Measurements from ENCODE around the gene NEB. TPM values are rescaled to one million over a fixed set of nuclear protein-coding genes. Genes with fewer than 3 reads are reported as not detected.

Gene NEB
- total RNA-seq, 1 donor from 2014 or later = 0.83 TPM

DNA sequence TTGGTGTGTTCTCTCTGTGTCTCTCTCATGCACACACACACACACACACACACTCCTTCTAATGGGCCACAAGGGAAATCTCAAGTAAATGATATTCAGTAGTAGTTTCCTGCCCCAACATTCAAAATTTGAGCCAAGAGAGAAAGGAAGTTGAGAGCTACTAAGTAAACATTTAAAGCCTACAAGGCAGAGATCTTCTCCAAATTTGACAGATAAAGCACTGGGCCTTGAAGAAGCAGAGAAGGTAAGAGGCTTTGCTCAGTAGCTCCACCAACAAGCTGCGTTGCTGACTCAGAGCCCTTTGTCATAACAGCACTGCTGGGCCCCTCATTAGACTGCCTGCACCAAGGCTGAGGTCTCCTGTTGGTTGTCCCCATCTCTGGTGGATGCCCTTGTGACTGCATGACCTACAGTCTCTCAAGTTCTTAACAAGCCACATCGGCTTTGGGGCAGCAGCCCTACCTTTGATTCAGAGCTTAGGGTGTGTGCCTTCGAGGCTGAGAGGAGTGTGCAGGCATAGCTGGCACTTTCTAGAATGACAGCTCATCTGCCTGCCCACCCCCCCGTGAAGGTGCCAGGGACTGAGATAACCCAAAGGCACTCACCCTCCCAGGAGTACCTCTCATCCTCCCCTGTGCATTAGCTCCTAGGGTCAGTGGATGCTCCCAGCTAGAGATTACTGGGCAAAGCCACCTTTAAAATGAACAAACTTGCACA is 32.3 kb upstream of the NEB start:
- H3K27ac ChIP-seq = no peak overlapping the region
- intact Hi-C loops (cut with DNase I) = no loop called here
- DNase-seq = no peak

DNA sequence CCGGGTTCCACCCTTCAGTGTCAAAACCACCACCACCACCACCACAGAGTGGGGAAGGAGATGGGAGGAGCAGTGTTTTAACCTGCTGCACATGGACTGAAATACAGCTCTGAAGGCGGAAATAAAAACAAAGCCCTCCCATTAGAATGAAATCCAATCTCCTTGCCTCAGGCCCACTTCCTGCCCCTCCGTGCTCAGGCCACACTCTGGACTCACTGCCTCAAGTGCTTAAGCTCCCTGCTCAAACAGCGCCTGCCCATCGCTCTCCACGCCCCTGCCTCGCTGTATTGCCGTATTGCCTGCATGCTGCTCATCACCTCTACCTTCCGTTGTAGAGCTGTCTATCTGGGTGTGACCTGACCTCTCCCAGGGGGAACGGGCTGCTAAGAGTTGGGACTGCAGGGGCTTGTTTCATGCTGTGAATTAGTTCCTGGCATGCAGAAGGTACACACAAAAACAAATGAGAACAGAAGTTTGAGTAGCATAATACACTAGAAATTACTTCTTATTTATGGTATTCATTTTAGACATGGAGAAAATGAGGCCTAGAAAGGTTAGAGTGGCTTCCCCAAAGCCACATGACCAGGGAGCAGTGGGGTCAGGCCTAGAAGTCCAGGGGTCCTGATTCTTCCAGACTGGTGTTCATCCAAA is 31.6 kb upstream of the NEB start:
- Histone ChIP-seq H3K36me3 (no peaks in the 10 kb centered on the region), H3K4me1 (peaks cover 11% of the 10 kb centered on the region), H3K9me3 (no peaks in the 10 kb centered on the region), H3K27ac (no peak overlapping the region), H3K4me3 (no peak overlapping the region), H3K27me3 (ENCODE audit: low read depth) (no peaks in the 10 kb centered on the region)
- TF ChIP-seq, protein P1, sequence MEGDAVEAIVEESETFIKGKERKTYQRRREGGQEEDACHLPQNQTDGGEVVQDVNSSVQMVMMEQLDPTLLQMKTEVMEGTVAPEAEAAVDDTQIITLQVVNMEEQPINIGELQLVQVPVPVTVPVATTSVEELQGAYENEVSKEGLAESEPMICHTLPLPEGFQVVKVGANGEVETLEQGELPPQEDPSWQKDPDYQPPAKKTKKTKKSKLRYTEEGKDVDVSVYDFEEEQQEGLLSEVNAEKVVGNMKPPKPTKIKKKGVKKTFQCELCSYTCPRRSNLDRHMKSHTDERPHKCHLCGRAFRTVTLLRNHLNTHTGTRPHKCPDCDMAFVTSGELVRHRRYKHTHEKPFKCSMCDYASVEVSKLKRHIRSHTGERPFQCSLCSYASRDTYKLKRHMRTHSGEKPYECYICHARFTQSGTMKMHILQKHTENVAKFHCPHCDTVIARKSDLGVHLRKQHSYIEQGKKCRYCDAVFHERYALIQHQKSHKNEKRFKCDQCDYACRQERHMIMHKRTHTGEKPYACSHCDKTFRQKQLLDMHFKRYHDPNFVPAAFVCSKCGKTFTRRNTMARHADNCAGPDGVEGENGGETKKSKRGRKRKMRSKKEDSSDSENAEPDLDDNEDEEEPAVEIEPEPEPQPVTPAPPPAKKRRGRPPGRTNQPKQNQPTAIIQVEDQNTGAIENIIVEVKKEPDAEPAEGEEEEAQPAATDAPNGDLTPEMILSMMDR (IDR thresholded peaks at IDR 0.05) = no peak
- intact Hi-C loops (cut with DNase I) = no loop called here
- no peak for ATAC-seq
- no peak for DNase-seq

More for the DNA sequence above, 32.3 kb upstream of the NEB start:
- Histone ChIP-seq H3K4me3 (no peak overlapping the region), H3K36me3 (no peaks in the 10 kb centered on the region), H3K4me1 (peaks cover 11% of the 10 kb centered on the region), H3K27me3 (ENCODE audit: low read depth) (no peaks in the 10 kb centered on the region), H3K9me3 (no peaks in the 10 kb centered on the region)
- ATAC-seq = no peak
- TF ChIP-seq, protein P1 (IDR thresholded peaks at IDR 0.05) = no peak

DNA sequence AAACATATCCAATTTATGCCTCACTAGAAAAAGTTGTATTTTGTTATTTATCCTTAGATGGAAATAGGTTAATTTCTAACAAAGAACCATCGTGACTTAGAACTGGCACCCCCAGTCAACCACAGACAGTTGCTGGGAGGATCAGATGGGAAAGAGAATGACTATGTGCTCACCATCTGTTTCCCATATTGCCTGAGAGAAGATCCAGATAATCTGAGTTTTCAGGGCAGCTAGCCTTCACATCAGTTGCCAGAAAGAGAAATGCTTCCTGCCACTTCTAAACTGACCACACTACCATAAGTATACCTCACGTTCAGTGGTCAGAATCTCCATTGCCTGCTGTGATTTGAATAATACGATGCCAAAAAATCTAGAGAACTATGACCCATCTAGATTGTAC is 28.4 kb upstream of the NEB start:
- H3K9me3 ChIP-seq = no peaks in the 10 kb centered on the region
- TF ChIP-seq, protein P1 (IDR thresholded peaks at IDR 0.05) = no peak
- no peak for DNase-seq
- intact Hi-C loops (cut with DNase I) = no loop called here
- no peak overlapping the region for H3K4me3 ChIP-seq
- H3K27ac ChIP-seq = no peak overlapping the region
- H3K27me3 ChIP-seq (ENCODE audit: low read depth) = no peaks in the 10 kb centered on the region
- H3K36me3 ChIP-seq = no peaks in the 10 kb centered on the region
- peaks cover 11% of the 10 kb centered on the region for H3K4me1 ChIP-seq
- no peak for ATAC-seq

DNA sequence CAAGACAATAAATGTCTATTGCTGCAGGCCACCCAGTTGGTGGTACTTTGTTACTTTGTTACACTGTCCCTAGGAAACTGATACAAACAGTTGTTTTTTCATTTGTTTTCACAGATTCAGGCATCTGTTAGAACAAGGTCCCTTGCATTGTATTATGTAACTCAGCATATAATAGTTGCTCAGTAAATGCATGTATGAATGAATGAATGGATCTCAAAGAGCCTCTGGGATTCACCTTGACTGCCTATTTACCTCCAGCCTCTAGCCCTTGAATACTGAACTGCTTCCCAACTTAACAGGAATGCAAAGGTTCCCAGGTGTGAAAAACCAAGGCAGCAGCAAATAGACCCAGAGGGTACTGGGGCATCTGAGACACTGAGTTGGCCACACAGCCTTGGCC is 27.4 kb upstream of the NEB start:
- H3K4me1 ChIP-seq = peaks cover 8% of the 10 kb centered on the region
- no peak overlapping the region for H3K27ac ChIP-seq
- no peak overlapping the region for H3K4me3 ChIP-seq
- no peak for DNase-seq
- intact Hi-C loops (cut with DNase I) = no loop called here
- H3K9me3 ChIP-seq = no peaks in the 10 kb centered on the region
- no peaks in the 10 kb centered on the region for H3K27me3 ChIP-seq (ENCODE audit: low read depth)
- H3K36me3 ChIP-seq = no peaks in the 10 kb centered on the region
- no peak for ATAC-seq
- TF ChIP-seq, protein P1 (IDR thresholded peaks at IDR 0.05) = no peak

DNA sequence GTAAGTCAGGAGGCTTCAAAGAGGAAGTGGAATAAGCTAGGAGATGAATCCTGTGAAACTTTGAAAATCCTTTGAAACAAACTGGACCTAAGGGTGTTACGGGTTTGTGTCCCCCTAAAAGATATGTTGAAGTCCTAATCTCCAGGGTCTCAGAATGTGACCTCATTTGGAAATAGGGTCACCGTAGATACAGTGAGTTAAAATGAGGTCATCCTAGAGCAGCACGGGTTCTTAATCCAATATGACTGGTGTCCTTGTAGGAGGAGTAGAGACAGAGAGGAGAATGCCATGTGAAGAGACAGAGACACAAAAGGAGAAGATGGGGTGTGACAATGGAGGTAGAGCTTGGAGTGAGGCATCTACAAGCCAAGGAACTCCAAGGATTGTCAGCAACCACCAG is 26.9 kb upstream of the NEB start:
- intact Hi-C loops (cut with DNase I) = no loop called here
- no peak for DNase-seq
- no peaks in the 10 kb centered on the region for H3K36me3 ChIP-seq
- no peak for ATAC-seq
- TF ChIP-seq, protein P1 (IDR thresholded peaks at IDR 0.05) = no peak
- no peak overlapping the region for H3K4me3 ChIP-seq
- H3K4me1 ChIP-seq = peaks cover 5% of the 10 kb centered on the region
- no peak overlapping the region for H3K27ac ChIP-seq
- no peaks in the 10 kb centered on the region for H3K27me3 ChIP-seq (ENCODE audit: low read depth)
- H3K9me3 ChIP-seq = no peaks in the 10 kb centered on the region

All from lower lobe of right lung (tissue), 2 donors.